ENCODE data around the gene OLIG2.

Gene OLIG2

GRCh38 chr21:33019516-33019884, 6.2 kb upstream of the OLIG2 start:
- Histone ChIP-seq H2BK15ac (ENCODE audit: low read depth, poor library complexity, severe bottlenecking) (no peak overlapping the region), H4K91ac (ENCODE audit: low read length) (no peak overlapping the region), H3K36me3 (ENCODE audit: control insufficient read depth in 1 of 2, insufficient read depth in 2 of 2, low read depth in 1 of 2, low read length in 2 of 2) (no peaks in the 10 kb centered on the region), H3K27me3 (ENCODE audit: control insufficient read depth in 1 of 2, insufficient read depth in 1 of 2, low read length in 2 of 2) (peaks cover 83 to 99% of the 10 kb centered on the region in 2 experiments), H3K4me1 (ENCODE audit: control insufficient read depth, insufficient read depth, low read depth, low read length) (peaks cover 2% of the 10 kb centered on the region), H4K8ac (ENCODE audit: low read length) (no peak overlapping the region), H3K4me3 (ENCODE audit: insufficient read depth in 1 of 2, low read depth in 1 of 2, low read length in 2 of 2) (no peak overlapping the region), H3K18ac (ENCODE audit: low read depth in 1 of 2, low read length in 2 of 2) (no peak overlapping the region), H3K27ac (ENCODE audit: low read length, poor library complexity, severe bottlenecking) (no peak overlapping the region), H2AFZ (ENCODE audit: low read depth, low read length) (no peak overlapping the region), H3K79me1 (replicated peaks; ENCODE audit: low read length, poor library complexity, severe bottlenecking) (no peaks in the 10 kb centered on the region), H3K9me3 (ENCODE audit: control insufficient read depth, low read length) (no peaks in the 10 kb centered on the region), H3K9ac (ENCODE audit: low read length) (no peak overlapping the region), H2BK12ac (ENCODE audit: low read length in 2 of 2) (no peak overlapping the region), H3K4me2 (ENCODE audit: low read length, poor library complexity, severe bottlenecking) (no peak overlapping the region), H2AK5ac (ENCODE audit: low read length, severe bottlenecking) (no peak overlapping the region), H2BK5ac (ENCODE audit: low read depth, low read length, poor library complexity, severe bottlenecking) (no peak overlapping the region), H3K23ac (ENCODE audit: low read length in 2 of 2) (no peak overlapping the region), H2BK120ac (ENCODE audit: low read depth, low read length) (no peak overlapping the region), H3K14ac (ENCODE audit: low read length in 2 of 2) (no peak overlapping the region), H3K4ac (ENCODE audit: low read depth in 1 of 2, low read length in 2 of 2) (no peak overlapping the region)
- WGBS: 46% methylated on average over 11 of the region's 17 CpGs
- DNase-seq: no peak

DNA sequence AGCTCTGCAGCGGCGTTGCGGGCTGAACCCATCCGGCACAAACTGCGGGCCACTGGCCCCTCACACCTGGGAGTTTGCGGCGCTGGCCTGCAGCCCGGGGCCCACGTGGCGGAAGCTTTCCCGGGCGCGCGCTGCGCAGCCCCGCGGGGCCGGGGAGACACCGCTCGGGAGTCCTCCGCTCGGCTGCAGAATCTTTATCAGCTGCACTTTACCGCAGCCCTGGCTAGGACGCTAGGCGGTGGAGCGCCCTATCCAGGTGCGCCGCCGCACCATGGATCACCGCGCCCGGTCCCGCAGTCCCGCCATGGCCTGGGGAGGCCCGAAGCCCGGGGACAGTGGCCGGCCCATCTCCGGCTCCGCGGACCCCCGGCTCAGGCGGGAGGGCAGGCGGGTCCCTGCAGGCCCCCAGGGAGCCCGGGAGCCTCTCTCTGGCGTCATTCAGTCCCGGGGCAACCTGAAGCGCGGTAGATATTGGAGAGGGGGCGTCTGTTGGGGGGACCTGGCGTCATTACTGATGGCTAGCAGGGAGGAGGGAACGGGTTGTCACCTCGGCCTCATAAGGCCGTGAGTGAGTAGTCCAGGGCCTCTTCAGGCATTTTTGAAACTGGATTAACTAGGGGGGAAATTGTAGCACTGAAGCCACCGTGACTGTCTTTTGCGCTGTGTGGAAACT, 5.7 kb upstream of the OLIG2 start:
- 44% methylated on average over 55 of the region's 55 CpGs for WGBS

GRCh38 chr21:33020558-33021100, 5.1 kb upstream of the OLIG2 start:
- no peak overlapping the region for H2AK5ac ChIP-seq (ENCODE audit: low read length, severe bottlenecking)
- no peak overlapping the region for H3K4me2 ChIP-seq (ENCODE audit: low read length, poor library complexity, severe bottlenecking)
- no peak overlapping the region for H3K4me3 ChIP-seq (ENCODE audit: insufficient read depth in 1 of 2, low read depth in 1 of 2, low read length in 2 of 2)
- H3K79me1 ChIP-seq (replicated peaks; ENCODE audit: low read length, poor library complexity, severe bottlenecking): no peaks in the 10 kb centered on the region
- H3K9ac ChIP-seq (ENCODE audit: low read length): no peak overlapping the region
- DNase-seq: no peak
- peaks cover 87 to 99% of the 10 kb centered on the region in 2 experiments for H3K27me3 ChIP-seq (ENCODE audit: control insufficient read depth in 1 of 2, insufficient read depth in 1 of 2, low read length in 2 of 2)
- H2AFZ ChIP-seq (ENCODE audit: low read depth, low read length): no peak overlapping the region
- no peak overlapping the region for H4K91ac ChIP-seq (ENCODE audit: low read length)
- H3K4me1 ChIP-seq (ENCODE audit: control insufficient read depth, insufficient read depth, low read depth, low read length): peaks cover 3% of the 10 kb centered on the region
- no peak overlapping the region for H3K27ac ChIP-seq (ENCODE audit: low read length, poor library complexity, severe bottlenecking)
- no peak overlapping the region for H2BK5ac ChIP-seq (ENCODE audit: low read depth, low read length, poor library complexity, severe bottlenecking)
- no peak overlapping the region for H2BK120ac ChIP-seq (ENCODE audit: low read depth, low read length)
- H3K9me3 ChIP-seq (ENCODE audit: control insufficient read depth, low read length): no peaks in the 10 kb centered on the region
- no peak overlapping the region for H3K18ac ChIP-seq (ENCODE audit: low read depth in 1 of 2, low read length in 2 of 2)
- no peak overlapping the region for H3K23ac ChIP-seq (ENCODE audit: low read length in 2 of 2)
- no peak overlapping the region for H3K14ac ChIP-seq (ENCODE audit: low read length in 2 of 2)
- WGBS: 45% methylated on average over 12 of the region's 16 CpGs
- no peak overlapping the region for H2BK15ac ChIP-seq (ENCODE audit: low read depth, poor library complexity, severe bottlenecking)
- no peak overlapping the region for H2BK12ac ChIP-seq (ENCODE audit: low read length in 2 of 2)
- H4K8ac ChIP-seq (ENCODE audit: low read length): no peak overlapping the region
- H3K4ac ChIP-seq (ENCODE audit: low read depth in 1 of 2, low read length in 2 of 2): no peak overlapping the region
- no peaks in the 10 kb centered on the region for H3K36me3 ChIP-seq (ENCODE audit: control insufficient read depth in 1 of 2, insufficient read depth in 2 of 2, low read depth in 1 of 2, low read length in 2 of 2)

More for the DNA sequence above, 5.7 kb upstream of the OLIG2 start:
- Histone ChIP-seq H3K18ac (ENCODE audit: low read depth in 1 of 2, low read length in 2 of 2) (no peak overlapping the region), H2BK5ac (ENCODE audit: low read depth, low read length, poor library complexity, severe bottlenecking) (no peak overlapping the region), H3K79me1 (replicated peaks; ENCODE audit: low read length, poor library complexity, severe bottlenecking) (no peaks in the 10 kb centered on the region), H3K27ac (ENCODE audit: low read length, poor library complexity, severe bottlenecking) (no peak overlapping the region), H3K14ac (ENCODE audit: low read length in 2 of 2) (no peak overlapping the region), H4K91ac (ENCODE audit: low read length) (no peak overlapping the region), H3K23ac (ENCODE audit: low read length in 2 of 2) (no peak overlapping the region), H3K4me1 (ENCODE audit: control insufficient read depth, insufficient read depth, low read depth, low read length) (peaks cover 2% of the 10 kb centered on the region), H3K4ac (ENCODE audit: low read depth in 1 of 2, low read length in 2 of 2) (no peak overlapping the region), H2BK120ac (ENCODE audit: low read depth, low read length) (no peak overlapping the region), H3K4me3 (ENCODE audit: insufficient read depth in 1 of 2, low read depth in 1 of 2, low read length in 2 of 2) (no peak overlapping the region), H3K9me3 (ENCODE audit: control insufficient read depth, low read length) (no peaks in the 10 kb centered on the region), H3K36me3 (ENCODE audit: control insufficient read depth in 1 of 2, insufficient read depth in 2 of 2, low read depth in 1 of 2, low read length in 2 of 2) (no peaks in the 10 kb centered on the region), H2BK12ac (ENCODE audit: low read length in 2 of 2) (no peak overlapping the region), H3K27me3 (ENCODE audit: control insufficient read depth in 1 of 2, insufficient read depth in 1 of 2, low read length in 2 of 2) (peaks cover 88 to 99% of the 10 kb centered on the region in 2 experiments), H2AFZ (ENCODE audit: low read depth, low read length) (no peak overlapping the region), H2AK5ac (ENCODE audit: low read length, severe bottlenecking) (no peak overlapping the region), H2BK15ac (ENCODE audit: low read depth, poor library complexity, severe bottlenecking) (no peak overlapping the region), H3K9ac (ENCODE audit: low read length) (no peak overlapping the region), H4K8ac (ENCODE audit: low read length) (no peak overlapping the region), H3K4me2 (ENCODE audit: low read length, poor library complexity, severe bottlenecking) (no peak overlapping the region)
- DNase-seq: no peak

DNA sequence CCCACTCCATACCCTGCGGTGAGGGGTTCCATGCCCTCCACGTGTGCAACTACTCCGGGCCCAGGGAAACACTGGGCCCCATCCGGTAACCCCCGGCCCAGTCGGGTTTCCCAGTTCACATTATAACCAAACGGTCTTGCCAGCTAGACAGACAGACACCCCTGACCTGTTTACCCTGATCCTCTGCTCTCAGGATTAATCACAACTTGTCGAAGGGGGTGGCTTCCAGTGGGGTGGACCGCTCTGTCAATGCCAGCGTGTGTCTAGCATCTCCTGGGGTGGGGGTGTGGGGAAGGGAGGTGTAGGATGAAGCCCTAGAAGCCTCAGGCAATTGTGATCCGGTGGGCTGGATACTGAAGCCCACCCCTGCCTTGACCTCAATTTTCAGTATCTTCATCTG, 4.6 kb upstream of the OLIG2 start:
- Histone ChIP-seq H3K18ac (ENCODE audit: low read depth in 1 of 2, low read length in 2 of 2) (no peak overlapping the region), H4K8ac (ENCODE audit: low read length) (no peak overlapping the region), H3K27me3 (ENCODE audit: control insufficient read depth in 1 of 2, insufficient read depth in 1 of 2, low read length in 2 of 2) (peaks cover 86 to 98% of the 10 kb centered on the region in 2 experiments), H3K4me3 (ENCODE audit: insufficient read depth in 1 of 2, low read depth in 1 of 2, low read length in 2 of 2) (no peak overlapping the region), H3K9ac (ENCODE audit: low read length) (no peak overlapping the region), H3K4me2 (ENCODE audit: low read length, poor library complexity, severe bottlenecking) (no peak overlapping the region), H3K14ac (ENCODE audit: low read length in 2 of 2) (no peak overlapping the region), H3K79me1 (replicated peaks; ENCODE audit: low read length, poor library complexity, severe bottlenecking) (no peaks in the 10 kb centered on the region), H3K4ac (ENCODE audit: low read depth in 1 of 2, low read length in 2 of 2) (no peak overlapping the region), H2BK12ac (ENCODE audit: low read length in 2 of 2) (no peak overlapping the region), H2AFZ (ENCODE audit: low read depth, low read length) (no peak overlapping the region), H3K23ac (ENCODE audit: low read length in 2 of 2) (no peak overlapping the region), H2AK5ac (ENCODE audit: low read length, severe bottlenecking) (no peak overlapping the region), H3K4me1 (ENCODE audit: control insufficient read depth, insufficient read depth, low read depth, low read length) (peaks cover 7% of the 10 kb centered on the region), H2BK5ac (ENCODE audit: low read depth, low read length, poor library complexity, severe bottlenecking) (no peak overlapping the region), H3K9me3 (ENCODE audit: control insufficient read depth, low read length) (no peaks in the 10 kb centered on the region), H4K91ac (ENCODE audit: low read length) (no peak overlapping the region), H3K27ac (ENCODE audit: low read length, poor library complexity, severe bottlenecking) (no peak overlapping the region), H3K36me3 (ENCODE audit: control insufficient read depth in 1 of 2, insufficient read depth in 2 of 2, low read depth in 1 of 2, low read length in 2 of 2) (no peaks in the 10 kb centered on the region), H2BK15ac (ENCODE audit: low read depth, poor library complexity, severe bottlenecking) (no peak overlapping the region), H2BK120ac (ENCODE audit: low read depth, low read length) (no peak overlapping the region)
- 78% methylated on average over 8 of the region's 11 CpGs for WGBS
- DNase-seq: no peak

All from mesenchymal stem cell (in vitro differentiated cells and primary cell).